H9 (cell line): ENCODE data around the gene CHDH. TPM values are rescaled to one million over a fixed set of nuclear protein-coding genes. Genes with fewer than 3 reads are reported as not detected.

Experiments used
- DNase-seq: peaks from one replicate; pipeline ENCODE4 v3.0.0-alpha.2; 2017
- H2AFZ ChIP-seq: one replicate; pipeline ENCODE4 v1.6.1; 2013; ENCODE audit warnings: mild to moderate bottlenecking, low read length, control low read depth, moderate library complexity
- H2AK5ac ChIP-seq: 2 replicates; pipeline ENCODE4 v1.6.1; 2013; ENCODE audit warnings: low read length, control low read depth, mixed read lengths; ENCODE audit not compliant: insufficient read length
- H2BK120ac ChIP-seq: one replicate; pipeline ENCODE4 v1.6.1; 2013; ENCODE audit warnings: low read depth, mild to moderate bottlenecking, low read length, control low read depth, inconsistent platforms; ENCODE audit not compliant: poor library complexity, severe bottlenecking
- H2BK12ac ChIP-seq: 2 replicates; pipeline ENCODE4 v1.6.1; 2013; ENCODE audit warnings: low read length, control low read depth, mixed read lengths, low read depth; ENCODE audit not compliant: insufficient read length
- H2BK15ac ChIP-seq: 2 replicates; pipeline ENCODE4 v1.6.1; 2013; ENCODE audit warnings: low read depth, low read length, control low read depth
- H2BK20ac ChIP-seq: one replicate; pipeline ENCODE4 v1.6.1; 2013; ENCODE audit warnings: low read depth, mild to moderate bottlenecking, low read length, control low read depth, inconsistent platforms; ENCODE audit not compliant: poor library complexity, severe bottlenecking
- H2BK5ac ChIP-seq: 2 replicates; pipeline ENCODE4 v1.6.1; 2013; ENCODE audit warnings: low read length, control low read depth, mixed read lengths; ENCODE audit not compliant: insufficient read length
- H3K14ac ChIP-seq: 2 replicates; pipeline ENCODE4 v1.6.1; 2013; ENCODE audit warnings: low read length, control low read depth; ENCODE audit not compliant: insufficient read depth
- H3K18ac ChIP-seq: 2 replicates; pipeline ENCODE4 v1.6.1; 2013; ENCODE audit warnings: low read depth, mild to moderate bottlenecking, mixed read lengths, low read length, control low read depth; ENCODE audit not compliant: insufficient read length
- H3K23ac ChIP-seq: 2 replicates; pipeline ENCODE4 v1.6.1; 2013; ENCODE audit warnings: low read length, control low read depth, mixed read lengths, low read depth; ENCODE audit not compliant: insufficient read length
- H3K23me2 ChIP-seq: 2 replicates; pipeline ENCODE4 v1.6.1; 2013; ENCODE audit warnings: low read depth, mild to moderate bottlenecking, mixed read lengths, low read length, control low read depth; ENCODE audit not compliant: insufficient read length, poor library complexity, severe bottlenecking
- H3K27ac ChIP-seq: 2 replicates; pipeline ENCODE4 v1.5.1; 2013; ENCODE audit warnings: low read length, control low read depth, mixed read lengths, low read depth; ENCODE audit not compliant: insufficient read length
- H3K27me3 ChIP-seq: 2 replicates; pipeline ENCODE4 v1.6.1; 2013; ENCODE audit warnings: low read length, control low read depth, inconsistent platforms; ENCODE audit not compliant: insufficient read depth
- H3K4ac ChIP-seq: 2 replicates; pipeline ENCODE4 v1.6.1; 2013; ENCODE audit warnings: low read depth, mild to moderate bottlenecking, control low read depth, inconsistent platforms, low read length, moderate library complexity
- H3K4me1 ChIP-seq: 2 replicates; pipeline ENCODE4 v1.6.1; 2013; ENCODE audit warnings: low read length, control low read depth, inconsistent platforms; ENCODE audit not compliant: insufficient read depth
- H3K4me2 ChIP-seq: 2 replicates; pipeline ENCODE4 v1.6.1; 2013; ENCODE audit warnings: low read length, control low read depth, mixed read lengths; ENCODE audit not compliant: insufficient read length, insufficient read depth
- H3K56ac ChIP-seq: 2 replicates; pipeline ENCODE4 v1.6.1; 2013; ENCODE audit warnings: low read depth, mild to moderate bottlenecking, mixed read lengths, low read length, control low read depth; ENCODE audit not compliant: insufficient read length
- H3K79me1 ChIP-seq: 2 replicates; pipeline ENCODE4 v1.6.1; 2013; ENCODE audit warnings: low read depth, mild to moderate bottlenecking, moderate library complexity, low read length, control low read depth, inconsistent platforms; ENCODE audit not compliant: insufficient read depth, poor library complexity, severe bottlenecking
- H3K79me2 ChIP-seq: 2 replicates; pipeline ENCODE4 v1.6.1; 2013; ENCODE audit warnings: low read length, control low read depth, inconsistent platforms; ENCODE audit not compliant: insufficient read depth
- H3K9ac ChIP-seq: 2 replicates; pipeline ENCODE4 v1.6.1; 2013; ENCODE audit warnings: low read length, control low read depth, mixed read lengths; ENCODE audit not compliant: insufficient read length; ENCODE audit errors: extremely low read depth
- H3K9me3 ChIP-seq: one replicate; pipeline ENCODE4 v1.6.1; 2013; ENCODE audit warnings: low read depth, low read length, inconsistent platforms; ENCODE audit not compliant: control insufficient read depth
- H3T11ph ChIP-seq: one replicate; pipeline ENCODE4 v1.6.1; 2013; ENCODE audit warnings: mild to moderate bottlenecking, low read length, control low read depth, inconsistent platforms
- H4K20me1 ChIP-seq: one replicate; pipeline ENCODE4 v1.6.1; 2013; ENCODE audit not compliant: control insufficient read depth, insufficient read length, insufficient read depth
- H4K5ac ChIP-seq: 2 replicates; pipeline ENCODE4 v1.6.1; 2013; ENCODE audit warnings: low read depth, mild to moderate bottlenecking, mixed read lengths, low read length, control low read depth; ENCODE audit not compliant: insufficient read length
- H4K8ac ChIP-seq: replicated peaks from 2 replicates; pipeline ENCODE4 v1.6.1; 2013; ENCODE audit warnings: low read length, control low read depth, mixed read lengths, low read depth; ENCODE audit not compliant: insufficient read length
- H4K91ac ChIP-seq: 2 replicates; pipeline ENCODE4 v1.6.1; 2013; ENCODE audit warnings: low read depth, mild to moderate bottlenecking, moderate library complexity, mixed read lengths, low read length, control low read depth; ENCODE audit not compliant: insufficient read length
- H3K27ac Mint-ChIP-seq, 3 experiments: 2 replicates in 2 of 3; 3 replicates in 1 of 3; pipeline ENCODE4 v1.8.0; 2020 to 2021; ENCODE audit warnings: mixed read lengths in 3 of 3, mild to moderate bottlenecking in 1 of 3, moderate library complexity in 1 of 3
- H3K27me3 Mint-ChIP-seq: 2 replicates; pipeline ENCODE4 v1.8.0; 2021; ENCODE audit warnings: low read depth, mild to moderate bottlenecking, moderate library complexity, mixed read lengths
- H3K36me3 Mint-ChIP-seq, 3 experiments: 2 replicates in 2 of 3; 3 replicates in 1 of 3; pipeline ENCODE4 v1.8.0; 2020 to 2021; ENCODE audit warnings: low read depth in 3 of 3, mixed read lengths in 3 of 3; ENCODE audit not compliant: insufficient read depth in 1 of 3
- H3K4me1 Mint-ChIP-seq, 2 experiments: 2 replicates each; pipeline ENCODE4 v1.8.0; 2020; ENCODE audit warnings: mixed read lengths in 2 of 2
- H3K4me3 Mint-ChIP-seq, 2 experiments: 2 replicates in 1 of 2; 3 replicates in 1 of 2; pipeline ENCODE4 v1.8.0; 2020 to 2021; ENCODE audit warnings: mild to moderate bottlenecking in 2 of 2, mixed read lengths in 2 of 2, moderate library complexity in 1 of 2
- H3K9me3 Mint-ChIP-seq, 2 experiments: 2 replicates in 1 of 2; 3 replicates in 1 of 2; pipeline ENCODE4 v1.8.0; 2020; ENCODE audit warnings: mild to moderate bottlenecking in 2 of 2, mixed read lengths in 2 of 2, moderate library complexity in 1 of 2
- CTCF ChIP-seq: fragments of 200-600 bp; sonication (generic); conservative IDR thresholded peaks from 3 replicates; pipeline ENCODE4 v1.8.0; 2021; ENCODE audit warnings: antibody characterized with exemption, mild to moderate bottlenecking
- WGBS: extraction: QIAGEN DNeasy Blood & Tissue Kit; methylation state at CpG from one replicate; pipeline ENCODE4 v1.1.7; 2013; ENCODE audit warnings: missing lambda C conversion rate, low lambda C conversion rate, mixed read lengths; ENCODE audit not compliant: insufficient read length; ENCODE audit errors: extremely low coverage; 5-methylcytosine and 5-hydroxymethylcytosine counted together
- total RNA-seq: library from RNA; stranded (reverse); gene quantifications from 2 replicates; pipeline ENCODE4 v1.2.1, GENCODE V29; 2021

Gene CHDH
- total RNA-seq, 1 experiment from 2014 or later = 11.0 TPM

GRCh38 chr3:53849916-53850315, 3.7 kb upstream of the CHDH start:
- Histone ChIP-seq H3K4ac (no peak overlapping the region), H3K79me2 (no peaks in the 10 kb centered on the region), H3K14ac (no peak overlapping the region), H2BK12ac (no peak overlapping the region), H4K8ac (no peak overlapping the region), H3K56ac (no peak overlapping the region), H2BK15ac (no peak overlapping the region), H2AFZ (no peak overlapping the region), H2BK20ac (no peak overlapping the region), H3K23me2 (peaks cover 4% of the 10 kb centered on the region), H2AK5ac (no peak overlapping the region), H2BK5ac (no peak overlapping the region), H4K5ac (no peak overlapping the region), H3K9me3 (no peaks in the 10 kb centered on the region), H4K91ac (no peak overlapping the region), H3K27me3 (peaks cover 9% of the 10 kb centered on the region; the same call in 1 of the 2 replicates), H3K23ac (no peak overlapping the region), H3K9ac (no peak overlapping the region), H3K18ac (no peak overlapping the region), H3K4me1 (no peaks in the 10 kb centered on the region; the same call in 1 of the 2 replicates), H3T11ph (no peak overlapping the region), H3K27ac (no peak overlapping the region), H2BK120ac (no peak overlapping the region), H3K79me1 (no peaks in the 10 kb centered on the region), H3K4me2 (no peak overlapping the region), H4K20me1 (no peaks in the 10 kb centered on the region)
- Mint-ChIP-seq H3K4me3 (no peak overlapping the region), H3K4me1 (peaks cover 5 to 10% of the 10 kb centered on the region in 2 experiments), H3K27me3 (peaks cover 20% of the 10 kb centered on the region), H3K27ac (no peak overlapping the region), H3K36me3 (peaks cover 0 to 2% (median 0%) of the 10 kb centered on the region in 3 experiments; a peak in 1 of 7 replicates), H3K9me3 (no peaks in the 10 kb centered on the region; a peak in 1 of 5 replicates)
- TF ChIP-seq CTCF = no peak
- no peak for DNase-seq
- no CpG with 5 or more reads among the region's 7 CpGs for WGBS
